Fibroblast of pulmonary artery (primary cell): ENCODE results near the gene MRPS18A.
"Not testable (repeated sequence)": the region's sequence is repeated elsewhere in the genome, so short reads cannot be mapped to it uniquely, and the experiment has no call there.

Source experiments
- DNase-seq: peaks from one replicate; pipeline ENCODE4 v3.0.0-alpha.2; 2010; ENCODE audit warnings: low read depth
- H3K4me3 ChIP-seq: replicated peaks from 2 replicates; pipeline ENCODE4 v1.5.1; 2011; ENCODE audit warnings: low read depth, mild to moderate bottlenecking, control low read depth, low read length, moderate library complexity
- CTCF ChIP-seq: IDR thresholded peaks from 2 replicates; pipeline ENCODE4 v1.5.1; 2011; ENCODE audit warnings: mild to moderate bottlenecking, control low read depth, low read length, inconsistent platforms; ENCODE audit errors: missing control alignments

The MRPS18A gene

GRCh38 chr6:43635387-43636307, 51.9 kb downstream of the MRPS18A start, which contains the start of gene MAD2L1BP:
TSS of gene MAD2L1BP (plus strand) at chr6:43635840. CDS start at chr6:43635876, 36 bp downstream.
- H3K4me3 ChIP-seq = peak within 1 kb of the TSS; percentile 97
- DNase-seq = peak; percentile 68
- no peak for TF ChIP-seq CTCF

- TF ChIP-seq CTCF = no peak
- no peak overlapping the region for H3K4me3 ChIP-seq
- no peak for DNase-seq
Measured at GRCh38 chr6:43634702-43635303, 52.8 kb downstream of the MRPS18A start.

DNA sequence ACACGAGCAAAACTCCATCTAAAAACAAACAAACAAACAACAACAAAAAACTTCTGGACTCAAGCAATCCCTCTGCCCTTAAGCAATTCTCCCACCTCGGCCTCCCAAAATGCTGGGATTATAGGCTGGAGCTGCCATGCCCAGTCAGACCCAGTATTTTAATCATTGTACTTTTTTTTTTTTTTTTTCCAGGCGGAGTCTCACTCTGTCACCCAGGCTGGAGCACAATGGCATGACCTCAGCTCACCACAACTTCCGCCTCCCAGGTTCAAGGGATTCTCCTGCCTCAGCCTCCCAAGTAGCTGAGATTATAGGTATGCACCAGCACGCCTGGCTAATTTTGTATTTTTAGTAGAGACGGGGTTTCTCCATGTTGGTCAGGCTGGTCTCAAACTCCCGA, 54.6 kb downstream of the MRPS18A start:
- DNase-seq, H3K4me3 ChIP-seq: not testable (repeated sequence)

DNA sequence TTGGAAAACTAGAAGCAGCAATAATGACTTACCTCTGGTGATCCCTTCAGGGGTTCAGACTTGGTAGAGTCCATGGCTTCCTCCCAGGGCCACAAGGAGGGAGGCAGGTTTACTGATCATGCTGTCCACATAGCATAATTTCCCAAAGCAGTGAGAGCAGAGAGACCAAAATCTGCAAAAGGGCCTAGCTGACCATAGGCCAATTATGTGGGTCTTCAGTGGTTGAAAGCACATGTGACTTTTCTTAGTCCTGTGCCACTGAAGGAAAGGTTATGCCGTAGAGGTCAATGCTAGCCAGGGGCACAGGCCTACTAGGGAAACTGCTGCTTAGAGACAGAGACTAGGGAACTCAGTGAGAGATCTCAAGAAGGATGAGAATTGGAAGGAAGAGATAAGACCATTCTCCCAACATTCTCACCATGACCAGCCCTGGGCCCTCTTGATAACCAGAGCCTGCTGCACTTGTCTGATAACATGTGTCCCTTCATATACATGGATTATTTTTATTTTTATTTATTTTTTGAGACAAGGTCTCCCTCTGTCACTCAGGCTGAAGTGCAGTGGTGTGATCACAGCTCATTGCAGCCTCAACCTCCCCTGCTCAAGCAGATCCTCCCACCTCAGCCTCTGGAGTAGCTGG, 56.5 kb downstream of the MRPS18A start:
- no peak for DNase-seq
- no peak overlapping the region for H3K4me3 ChIP-seq
- TF ChIP-seq CTCF = no peak

DNA sequence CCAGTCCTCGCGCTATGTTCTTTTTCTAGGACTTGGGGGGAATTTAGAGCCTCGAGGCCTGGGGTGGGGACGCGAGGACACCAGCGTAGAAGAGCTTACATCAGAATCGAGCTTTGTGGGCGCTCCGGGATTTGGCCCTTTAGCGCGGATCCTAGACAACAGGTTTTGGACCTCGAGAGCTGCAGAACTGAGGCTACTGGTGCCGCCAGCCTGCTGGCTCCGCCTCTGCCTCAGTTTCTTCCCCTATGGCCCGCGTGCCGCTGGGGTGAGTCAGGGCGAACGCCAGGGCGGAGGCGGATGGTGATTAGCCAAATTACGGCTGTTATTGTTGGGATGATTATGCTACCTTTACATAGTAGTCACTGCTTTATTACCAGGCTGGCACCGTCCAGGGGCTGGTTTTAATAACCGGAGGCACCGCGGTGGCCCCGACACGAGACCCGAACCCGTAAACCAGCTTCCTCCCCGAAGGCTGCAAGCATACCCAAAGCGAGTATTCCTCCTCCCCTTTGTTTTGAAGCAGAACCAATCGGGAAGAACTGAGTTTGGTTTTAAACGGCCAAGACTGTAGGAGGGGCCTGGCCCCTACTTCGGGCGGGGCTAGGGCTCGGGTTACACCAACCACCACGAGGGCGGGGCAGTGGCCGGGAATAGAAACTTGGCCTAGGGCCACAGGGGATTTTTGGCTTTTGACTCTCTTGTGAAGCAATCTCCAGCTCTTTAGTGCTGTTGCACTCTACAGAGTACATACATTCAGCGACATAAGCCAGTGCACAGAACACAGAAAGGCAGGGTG, 57.9 kb downstream of the MRPS18A start:
- no peak for TF ChIP-seq CTCF
- peak overlapping the region; percentile 98 for H3K4me3 ChIP-seq

DNA sequence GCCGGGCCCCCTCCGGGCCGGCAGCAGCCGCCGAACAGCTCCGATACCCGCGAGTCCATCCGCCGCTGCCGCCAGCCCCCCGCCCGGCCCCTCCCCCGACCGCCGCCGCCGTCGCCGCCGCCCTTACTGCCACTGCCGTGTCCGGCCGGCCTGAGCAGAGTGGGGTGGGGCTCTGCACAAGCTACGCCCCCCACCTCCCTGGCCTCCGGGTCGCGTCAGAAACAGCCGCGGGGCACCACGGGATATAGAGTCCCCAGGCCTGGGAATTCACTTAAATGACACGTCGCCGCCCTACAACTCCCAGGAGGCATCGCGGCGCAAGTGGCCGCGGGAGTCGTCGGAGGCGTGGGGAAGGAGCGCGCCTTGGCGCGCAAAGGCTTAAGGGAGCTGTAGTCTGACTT, 58.5 kb downstream of the MRPS18A start, which contains the start of gene GTPBP2:
Gene GTPBP2 (minus strand): TSS at position 161 of the 401 bp plus-strand sequence. CDS start 102 bp downstream, at position 59.
- H3K4me3 ChIP-seq = peak within 1 kb of the TSS; percentile 98
- TF ChIP-seq CTCF = no peak
- DNase-seq = peak; percentile 99

More for the DNA sequence above, 57.9 kb downstream of the MRPS18A start:
- DNase-seq = peak; percentile 99
